ENCODE measurements around the gene SPR. TPM values are rescaled to one million over a fixed set of nuclear protein-coding genes. Genes with fewer than 3 reads are reported as not detected.

SPR gene
- total RNA-seq, 4 donors from 2014 or later, result 8.0 to 20.3 (median 15.0) TPM

- intact Hi-C loops (cut with DNase I; ENCODE audit: low total_unique reads), result no loop called here
- WGBS, 2 donors, result 1 to 3% methylated on average over 43 to 53 of the region's 89 CpGs
- DNase-seq (ENCODE audit: low spot score in 2 of 2), result peak in 1 of 2 donors; percentile 82
- TF ChIP-seq POLR2A (IDR thresholded peaks at IDR 0.05), result no peak
- no peak for TF ChIP-seq CTCF (IDR thresholded peaks at IDR 0.05)
- peak overlapping the region; percentile 5 for H3K4me3 ChIP-seq (ENCODE audit: low read depth, poor library complexity, severe bottlenecking)
Observed at GRCh38 chr2:72917877-72918553, 30.8 kb downstream of the SPR start.

- peak in 1 of 2 donors; percentile 68 for DNase-seq (ENCODE audit: low spot score in 2 of 2)
- no peak overlapping the region for H3K4me3 ChIP-seq (ENCODE audit: low read depth, poor library complexity, severe bottlenecking)
- intact Hi-C loops (cut with DNase I; ENCODE audit: low total_unique reads), result no loop called here
- TF ChIP-seq CTCF (IDR thresholded peaks at IDR 0.05) (no peak), POLR2A (IDR thresholded peaks at IDR 0.05) (no peak)
- WGBS, 2 donors, result 7 to 14% methylated on average over 20 to 32 of the region's 48 CpGs
Observed at GRCh38 chr2:72919414-72920317, 32.5 kb downstream of the SPR start.

GRCh38 chr2:72920318-72921087 is 33.3 kb downstream of the SPR start:
- no peak overlapping the region for H3K4me3 ChIP-seq (ENCODE audit: low read depth, poor library complexity, severe bottlenecking)
- intact Hi-C loops (cut with DNase I; ENCODE audit: low total_unique reads), result no loop called here
- peak in 1 of 2 donors; percentile 84 for DNase-seq (ENCODE audit: low spot score in 2 of 2)
- 9 to 10% methylated on average over 36 to 61 of the region's 77 CpGs for WGBS, 2 donors
- TF ChIP-seq POLR2A (IDR thresholded peaks at IDR 0.05) (no peak), CTCF (IDR thresholded peaks at IDR 0.05) (no peak)

GRCh38 chr2:72921088-72921851 is 34.1 kb downstream of the SPR start:
- no peak overlapping the region for H3K4me3 ChIP-seq (ENCODE audit: low read depth, poor library complexity, severe bottlenecking)
- TF ChIP-seq CTCF (IDR thresholded peaks at IDR 0.05), result no peak
- TF ChIP-seq POLR2A (IDR thresholded peaks at IDR 0.05), result no peak
- WGBS, 2 donors, result 40 to 47% methylated on average over 15 of the region's 15 CpGs
- DNase-seq (ENCODE audit: low spot score in 2 of 2), result peak in 1 of 2 donors; percentile 52
- intact Hi-C loops (cut with DNase I; ENCODE audit: low total_unique reads), result no loop called here

- DNase-seq (ENCODE audit: low spot score in 2 of 2), result peak in 1 of 2 donors; percentile 60
- TF ChIP-seq POLR2A (IDR thresholded peaks at IDR 0.05), result no peak
- no peak for TF ChIP-seq CTCF (IDR thresholded peaks at IDR 0.05)
- 97 to 100% methylated on average over 1 of the region's 1 CpG for WGBS, 2 donors
- intact Hi-C loops (cut with DNase I; ENCODE audit: low total_unique reads), result no loop called here
- no peak overlapping the region for H3K4me3 ChIP-seq (ENCODE audit: low read depth, poor library complexity, severe bottlenecking)
Observed at GRCh38 chr2:72921853-72922252, 34.6 kb downstream of the SPR start.
